Prostate gland (tissue), 2 donors: ENCODE data around the gene CDYL.

Source experiments
- POLR2A ChIP-seq: fragments of 450-650 bp; IDR thresholded peaks from one replicate; pipeline ENCODE4 v1.6.1; 2016; ENCODE audit warnings: antibody characterized with exemption, mild to moderate bottlenecking
- TF ChIP-seq, protein P1 (sequence below), 4 experiments: fragments of 200-600 bp in 2 of 4; fragments of 450-650 bp in 2 of 4; sonication (generic) in 2 of 4; IDR thresholded peaks; 1 replicate in 3 of 4; 2 replicates in 1 of 4; pipeline ENCODE4 v1.5.1; 2016 to 2019; ENCODE audit warnings: antibody characterized with exemption in 4 of 4, mild to moderate bottlenecking in 2 of 4, moderate library complexity in 2 of 4

DNA sequence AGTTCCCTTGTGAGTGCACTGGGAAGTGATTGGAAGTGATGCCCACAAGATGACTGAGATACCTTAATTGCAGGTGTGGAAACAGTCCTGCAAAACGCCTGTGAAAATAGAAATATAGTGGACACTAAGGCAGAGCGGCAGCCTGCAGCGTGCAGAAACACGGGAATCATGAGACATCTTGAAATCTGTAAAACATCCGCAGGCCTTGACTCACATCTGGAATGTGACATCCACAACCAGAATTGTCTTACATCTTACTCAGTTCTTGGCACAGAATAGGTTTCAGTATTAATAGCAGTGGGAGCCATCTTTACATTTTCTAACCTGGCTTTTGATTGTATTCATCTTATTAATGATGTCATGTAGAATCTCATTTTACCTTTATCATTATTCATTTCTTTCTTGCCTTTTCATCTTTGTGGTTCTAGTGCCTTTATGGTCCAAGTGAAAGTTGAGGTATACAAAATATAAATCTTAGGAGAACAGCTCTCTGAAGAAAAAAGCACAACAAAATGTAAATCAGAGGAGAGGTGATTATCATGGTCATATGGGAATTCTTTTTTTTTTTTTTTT, 44.6 kb downstream of the CDYL start:
- TF ChIP-seq, protein P1, sequence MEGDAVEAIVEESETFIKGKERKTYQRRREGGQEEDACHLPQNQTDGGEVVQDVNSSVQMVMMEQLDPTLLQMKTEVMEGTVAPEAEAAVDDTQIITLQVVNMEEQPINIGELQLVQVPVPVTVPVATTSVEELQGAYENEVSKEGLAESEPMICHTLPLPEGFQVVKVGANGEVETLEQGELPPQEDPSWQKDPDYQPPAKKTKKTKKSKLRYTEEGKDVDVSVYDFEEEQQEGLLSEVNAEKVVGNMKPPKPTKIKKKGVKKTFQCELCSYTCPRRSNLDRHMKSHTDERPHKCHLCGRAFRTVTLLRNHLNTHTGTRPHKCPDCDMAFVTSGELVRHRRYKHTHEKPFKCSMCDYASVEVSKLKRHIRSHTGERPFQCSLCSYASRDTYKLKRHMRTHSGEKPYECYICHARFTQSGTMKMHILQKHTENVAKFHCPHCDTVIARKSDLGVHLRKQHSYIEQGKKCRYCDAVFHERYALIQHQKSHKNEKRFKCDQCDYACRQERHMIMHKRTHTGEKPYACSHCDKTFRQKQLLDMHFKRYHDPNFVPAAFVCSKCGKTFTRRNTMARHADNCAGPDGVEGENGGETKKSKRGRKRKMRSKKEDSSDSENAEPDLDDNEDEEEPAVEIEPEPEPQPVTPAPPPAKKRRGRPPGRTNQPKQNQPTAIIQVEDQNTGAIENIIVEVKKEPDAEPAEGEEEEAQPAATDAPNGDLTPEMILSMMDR (IDR thresholded peaks at IDR 0.05): no peak
- no peak for TF ChIP-seq POLR2A
